Panc1 (cell line): ENCODE results near the gene MAD1L1.

Source experiments
- CTCF ChIP-seq: fragments of 450-650 bp; IDR thresholded peaks from 2 replicates; pipeline ENCODE4 v1.5.1; 2017; ENCODE audit warnings: mild to moderate bottlenecking
- POLR2AphosphoS5 ChIP-seq: IDR thresholded peaks from 2 replicates; pipeline ENCODE4 v1.6.1; 2012; ENCODE audit warnings: mild to moderate bottlenecking, low read depth, low read length, moderate library complexity
- SIN3A ChIP-seq: IDR thresholded peaks from 2 replicates; pipeline ENCODE4 v1.6.1; 2012; ENCODE audit warnings: low read depth, mild to moderate bottlenecking, low read length, moderate library complexity, borderline replicate concordance; ENCODE audit not compliant: insufficient read depth

GRCh38 chr7:1883031-1883761 is 349.5 kb downstream of the MAD1L1 start:
- TF ChIP-seq CTCF (no peak), POLR2AphosphoS5 (no peak), SIN3A (no peak)
